ENCODE data around the gene RBM39.

DNA sequence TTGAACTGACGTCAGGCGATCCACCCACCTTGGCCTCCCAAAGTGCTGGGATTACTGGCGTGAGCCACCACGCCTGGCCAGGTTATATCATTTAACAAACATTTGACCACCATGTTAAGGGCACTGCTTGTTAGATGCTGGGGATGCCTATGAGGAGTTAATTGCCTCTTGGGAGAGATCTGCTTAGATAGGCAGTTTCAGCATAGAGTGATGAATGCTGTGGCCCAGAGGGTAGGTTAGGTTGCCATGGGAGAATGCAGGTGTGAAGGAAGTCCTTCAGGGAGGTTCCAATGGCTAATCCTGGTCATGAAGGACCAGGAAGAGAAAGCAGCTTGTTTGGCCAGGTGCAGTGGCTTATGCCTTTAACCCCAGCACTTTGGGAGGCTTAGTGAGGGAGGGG lies 46.7 kb upstream of the RBM39 start:
- TF ChIP-seq EZH2 (IDR thresholded peaks at IDR 0.05; ENCODE audit: insufficient read depth, poor library complexity, severe bottlenecking) (no peak), EZH2phosphoT487 (IDR thresholded peaks at IDR 0.05; ENCODE audit: insufficient read depth, low read depth) (no peak)
